ENCODE measurements around the gene CNOT1.

- TF ChIP-seq POLR2A (IDR thresholded peaks at IDR 0.05; ENCODE audit: low read depth, low read length): no peak
- TF ChIP-seq TAF1 (IDR thresholded peaks at IDR 0.05; ENCODE audit: borderline replicate concordance, low read depth, low read length): no peak
- no peak for TF ChIP-seq POLR2AphosphoS5 (IDR thresholded peaks at IDR 0.05; ENCODE audit: low read depth, low read length)
Measured at GRCh38 chr16:58634265-58634802, 4.7 kb upstream of the CNOT1 start.

All from GM12892 (cell line).